Gastroesophageal sphincter (tissue), 3 donors: ENCODE measurements around the gene CHRM5.

ENCODE experiments used
- CTCF ChIP-seq, 4 experiments: fragments of 200-600 bp in 2 of 4; fragments of 450-650 bp in 2 of 4; sonication (generic) in 1 of 4; IDR thresholded peaks; one replicate each; pipeline ENCODE4 v1.5.1; 2017 to 2019; ENCODE audit warnings: antibody characterized with exemption in 4 of 4, mild to moderate bottlenecking in 2 of 4, moderate library complexity in 2 of 4
- EP300 ChIP-seq: sonication (generic); formaldehyde crosslinking; IDR thresholded peaks from one replicate; pipeline ENCODE4 v1.6.1; 2017; ENCODE audit warnings: antibody characterized with exemption, mild to moderate bottlenecking
- POLR2A ChIP-seq, 2 donors: fragments of 450-650 bp; IDR thresholded peaks; one replicate each; pipeline ENCODE4 v1.6.1; 2017; ENCODE audit warnings: antibody characterized with exemption in 2 of 2, mild to moderate bottlenecking in 2 of 2, moderate library complexity in 1 of 2

DNA sequence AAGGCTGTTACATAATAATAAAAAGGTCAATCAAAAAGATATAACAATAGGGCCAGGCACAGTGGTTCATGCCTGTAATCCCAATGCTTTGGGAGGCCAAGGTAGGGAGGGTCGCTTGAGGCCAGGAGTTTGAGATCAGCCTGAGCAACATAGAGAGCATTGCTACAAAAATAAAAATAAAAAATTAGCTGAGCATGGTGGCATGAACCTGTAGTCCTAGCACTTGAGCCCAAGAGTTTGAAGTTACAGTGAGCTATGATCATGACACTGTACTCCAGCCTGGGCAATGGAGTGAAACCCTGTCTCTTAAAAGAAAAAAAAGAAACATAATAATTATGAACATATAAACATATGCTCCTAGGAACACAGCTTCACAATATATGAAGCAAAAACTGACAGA is 41.4 kb downstream of the CHRM5 start:
- TF ChIP-seq CTCF (IDR thresholded peaks at IDR 0.05) (no peak), POLR2A (IDR thresholded peaks at IDR 0.05) (no peak), EP300 (no peak)
